Measurements from ENCODE around the gene CLCNKB. TPM values are rescaled to one million over a fixed set of nuclear protein-coding genes. Genes with fewer than 3 reads are reported as not detected.

Gene CLCNKB
- total and polyA plus RNA-seq, 2 of the 13 experiments (the other 11 are each of a cell fraction or from before 2014, with no cell fraction given), result 0.04 TPM; not detected in 1

DNA sequence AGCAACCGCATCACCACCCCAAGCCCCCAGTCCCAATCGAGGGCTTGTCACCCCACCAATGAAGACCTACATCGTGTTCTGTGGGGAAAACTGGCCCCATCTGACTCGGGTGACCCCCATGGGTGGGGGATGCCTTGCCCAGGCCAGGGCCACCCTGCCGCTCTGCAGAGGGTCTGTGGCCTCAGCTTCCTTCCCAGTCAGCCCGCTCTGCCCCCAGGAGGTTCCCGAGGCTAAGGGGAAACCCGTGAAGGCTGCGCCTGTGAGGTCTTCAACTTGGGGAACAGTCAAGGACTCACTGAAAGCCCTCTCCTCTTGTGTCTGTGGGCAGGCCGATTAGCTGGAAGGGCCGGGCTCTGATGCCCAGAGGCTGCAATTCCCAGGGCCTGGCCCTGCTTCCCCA is 37.6 kb upstream of the CLCNKB start:
- H3K9me3 ChIP-seq (ENCODE audit: low read length), result no peaks in the 10 kb centered on the region
- intact Hi-C loops (cut with micrococcal nuclease; ENCODE audit: unreplicated experiment) (no loop called here), in situ Hi-C loops (cut with HindIII; ENCODE audit: extremely low pct_ligation_motif_present, low pct_unique_long_range_greater_than_20kb) (no loop called here)
- POLR2A ChIA-PET, result no interaction called here
- DNase-seq (ENCODE audit: low spot score), result no peak
- no peaks in the 10 kb centered on the region for H3K27me3 ChIP-seq (ENCODE audit: control insufficient read depth in 1 of 2, insufficient read depth in 2 of 2, low read length in 2 of 2)
- H3K27ac ChIP-seq (ENCODE audit: extremely low read length, insufficient read depth, low read length), result no peak overlapping the region
- peaks cover 10% of the 10 kb centered on the region for H3K79me2 ChIP-seq (ENCODE audit: insufficient read depth, low read length)
- H2AFZ ChIP-seq (ENCODE audit: low read length), result no peak overlapping the region
- peak overlapping the region; percentile 90; the same call in 1 of the 2 replicates for H3K4me2 ChIP-seq (ENCODE audit: low read depth, low read length)
- no peak overlapping the region for H3K4me3 ChIP-seq (replicated peaks in 1 of 3; ENCODE audit: insufficient read depth in 1 of 3, low read depth in 2 of 3, low read length in 3 of 3)
- peak overlapping the region; percentile 8; the same call in 1 of the 2 replicates for H3K9ac ChIP-seq (ENCODE audit: insufficient read depth, low read depth, low read length)
- CTCF ChIA-PET (ENCODE audit: low intra/inter-chr PET ratio, low total read pairs), result no interaction called here
- FAIRE-seq, result no peak
- WGBS (ENCODE audit: low lambda C conversion rate), result 89% methylated on average over 5 of the region's 11 CpGs
- H3K4me1 ChIP-seq (ENCODE audit: insufficient read depth, low read length), result peaks cover 58% of the 10 kb centered on the region
- no TSS peak for BruUV-seq (replicated peaks)
- peaks cover 20% of the 10 kb centered on the region; the same call in 1 of the 2 replicates for H4K20me1 ChIP-seq (ENCODE audit: insufficient read depth, low read length)
- no peak for ATAC-seq
- no peak for TF ChIP-seq STAG1 (CRISPR knock-in tag; IDR thresholded peaks at IDR 0.05)
- TF ChIP-seq, protein P1, sequence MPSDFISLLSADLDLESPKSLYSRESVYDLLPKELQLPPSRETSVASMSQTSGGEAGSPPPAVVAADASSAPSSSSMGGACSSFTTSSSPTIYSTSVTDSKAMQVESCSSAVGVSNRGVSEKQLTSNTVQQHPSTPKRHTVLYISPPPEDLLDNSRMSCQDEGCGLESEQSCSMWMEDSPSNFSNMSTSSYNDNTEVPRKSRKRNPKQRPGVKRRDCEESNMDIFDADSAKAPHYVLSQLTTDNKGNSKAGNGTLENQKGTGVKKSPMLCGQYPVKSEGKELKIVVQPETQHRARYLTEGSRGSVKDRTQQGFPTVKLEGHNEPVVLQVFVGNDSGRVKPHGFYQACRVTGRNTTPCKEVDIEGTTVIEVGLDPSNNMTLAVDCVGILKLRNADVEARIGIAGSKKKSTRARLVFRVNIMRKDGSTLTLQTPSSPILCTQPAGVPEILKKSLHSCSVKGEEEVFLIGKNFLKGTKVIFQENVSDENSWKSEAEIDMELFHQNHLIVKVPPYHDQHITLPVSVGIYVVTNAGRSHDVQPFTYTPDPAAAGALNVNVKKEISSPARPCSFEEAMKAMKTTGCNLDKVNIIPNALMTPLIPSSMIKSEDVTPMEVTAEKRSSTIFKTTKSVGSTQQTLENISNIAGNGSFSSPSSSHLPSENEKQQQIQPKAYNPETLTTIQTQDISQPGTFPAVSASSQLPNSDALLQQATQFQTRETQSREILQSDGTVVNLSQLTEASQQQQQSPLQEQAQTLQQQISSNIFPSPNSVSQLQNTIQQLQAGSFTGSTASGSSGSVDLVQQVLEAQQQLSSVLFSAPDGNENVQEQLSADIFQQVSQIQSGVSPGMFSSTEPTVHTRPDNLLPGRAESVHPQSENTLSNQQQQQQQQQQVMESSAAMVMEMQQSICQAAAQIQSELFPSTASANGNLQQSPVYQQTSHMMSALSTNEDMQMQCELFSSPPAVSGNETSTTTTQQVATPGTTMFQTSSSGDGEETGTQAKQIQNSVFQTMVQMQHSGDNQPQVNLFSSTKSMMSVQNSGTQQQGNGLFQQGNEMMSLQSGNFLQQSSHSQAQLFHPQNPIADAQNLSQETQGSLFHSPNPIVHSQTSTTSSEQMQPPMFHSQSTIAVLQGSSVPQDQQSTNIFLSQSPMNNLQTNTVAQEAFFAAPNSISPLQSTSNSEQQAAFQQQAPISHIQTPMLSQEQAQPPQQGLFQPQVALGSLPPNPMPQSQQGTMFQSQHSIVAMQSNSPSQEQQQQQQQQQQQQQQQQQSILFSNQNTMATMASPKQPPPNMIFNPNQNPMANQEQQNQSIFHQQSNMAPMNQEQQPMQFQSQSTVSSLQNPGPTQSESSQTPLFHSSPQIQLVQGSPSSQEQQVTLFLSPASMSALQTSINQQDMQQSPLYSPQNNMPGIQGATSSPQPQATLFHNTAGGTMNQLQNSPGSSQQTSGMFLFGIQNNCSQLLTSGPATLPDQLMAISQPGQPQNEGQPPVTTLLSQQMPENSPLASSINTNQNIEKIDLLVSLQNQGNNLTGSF (CRISPR knock-in tag; IDR thresholded peaks at IDR 0.05), result no peak
- TF ChIP-seq, protein P2, sequence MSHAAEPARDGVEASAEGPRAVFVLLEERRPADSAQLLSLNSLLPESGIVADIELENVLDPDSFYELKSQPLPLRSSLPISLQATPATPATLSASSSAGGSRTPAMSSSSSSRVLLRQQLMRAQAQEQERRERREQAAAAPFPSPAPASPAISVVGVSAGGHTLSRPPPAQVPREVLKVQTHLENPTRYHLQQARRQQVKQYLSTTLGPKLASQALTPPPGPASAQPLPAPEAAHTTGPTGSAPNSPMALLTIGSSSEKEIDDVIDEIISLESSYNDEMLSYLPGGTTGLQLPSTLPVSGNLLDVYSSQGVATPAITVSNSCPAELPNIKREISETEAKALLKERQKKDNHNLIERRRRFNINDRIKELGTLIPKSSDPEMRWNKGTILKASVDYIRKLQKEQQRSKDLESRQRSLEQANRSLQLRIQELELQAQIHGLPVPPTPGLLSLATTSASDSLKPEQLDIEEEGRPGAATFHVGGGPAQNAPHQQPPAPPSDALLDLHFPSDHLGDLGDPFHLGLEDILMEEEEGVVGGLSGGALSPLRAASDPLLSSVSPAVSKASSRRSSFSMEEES (CRISPR knock-in tag; IDR thresholded peaks at IDR 0.05), result no peak
- no peak for TF ChIP-seq ARID2 (CRISPR knock-in tag; IDR thresholded peaks at IDR 0.05; ENCODE audit: borderline replicate concordance)
- TF ChIP-seq, protein P3, sequence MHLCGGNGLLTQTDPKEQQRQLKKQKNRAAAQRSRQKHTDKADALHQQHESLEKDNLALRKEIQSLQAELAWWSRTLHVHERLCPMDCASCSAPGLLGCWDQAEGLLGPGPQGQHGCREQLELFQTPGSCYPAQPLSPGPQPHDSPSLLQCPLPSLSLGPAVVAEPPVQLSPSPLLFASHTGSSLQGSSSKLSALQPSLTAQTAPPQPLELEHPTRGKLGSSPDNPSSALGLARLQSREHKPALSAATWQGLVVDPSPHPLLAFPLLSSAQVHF (CRISPR knock-in tag; IDR thresholded peaks at IDR 0.05), result no peak
- TF ChIP-seq ZNF75D (CRISPR knock-in tag; IDR thresholded peaks at IDR 0.05; ENCODE audit: borderline replicate concordance), result no peak
- TF ChIP-seq PHF20 (CRISPR knock-in tag; IDR thresholded peaks at IDR 0.05), result no peak
- no peak for TF ChIP-seq HHEX (CRISPR knock-in tag; IDR thresholded peaks at IDR 0.05)
- no peak for TF ChIP-seq TAF1 (CRISPR knock-in tag; IDR thresholded peaks at IDR 0.05)
- TF ChIP-seq, protein P4, sequence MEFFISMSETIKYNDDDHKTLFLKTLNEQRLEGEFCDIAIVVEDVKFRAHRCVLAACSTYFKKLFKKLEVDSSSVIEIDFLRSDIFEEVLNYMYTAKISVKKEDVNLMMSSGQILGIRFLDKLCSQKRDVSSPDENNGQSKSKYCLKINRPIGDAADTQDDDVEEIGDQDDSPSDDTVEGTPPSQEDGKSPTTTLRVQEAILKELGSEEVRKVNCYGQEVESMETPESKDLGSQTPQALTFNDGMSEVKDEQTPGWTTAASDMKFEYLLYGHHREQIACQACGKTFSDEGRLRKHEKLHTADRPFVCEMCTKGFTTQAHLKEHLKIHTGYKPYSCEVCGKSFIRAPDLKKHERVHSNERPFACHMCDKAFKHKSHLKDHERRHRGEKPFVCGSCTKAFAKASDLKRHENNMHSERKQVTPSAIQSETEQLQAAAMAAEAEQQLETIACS (CRISPR knock-in tag; IDR thresholded peaks at IDR 0.05), result no peak
- no peak for TF ChIP-seq PHF8 (CRISPR knock-in tag; IDR thresholded peaks at IDR 0.05)
- TF ChIP-seq, protein P5, sequence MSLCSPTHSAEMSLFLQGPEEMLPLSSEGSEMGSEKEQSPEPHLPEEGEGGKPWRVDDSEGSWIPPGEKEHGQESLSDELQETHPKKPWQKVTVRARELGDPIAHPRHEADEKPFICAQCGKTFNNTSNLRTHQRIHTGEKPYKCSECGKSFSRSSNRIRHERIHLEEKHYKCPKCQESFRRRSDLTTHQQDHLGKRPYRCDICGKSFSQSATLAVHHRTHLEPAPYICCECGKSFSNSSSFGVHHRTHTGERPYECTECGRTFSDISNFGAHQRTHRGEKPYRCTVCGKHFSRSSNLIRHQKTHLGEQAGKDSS (CRISPR knock-in tag; IDR thresholded peaks at IDR 0.05; ENCODE audit: borderline replicate concordance, low read depth), result no peak
- no peak for TF ChIP-seq PAWR (CRISPR knock-in tag; IDR thresholded peaks at IDR 0.05; ENCODE audit: borderline replicate concordance)
- no peak for TF ChIP-seq HDAC6 (IDR thresholded peaks at IDR 0.05; ENCODE audit: low read depth, low read length)
- H3K36me3 ChIP-seq (replicated peaks in 1 of 2; ENCODE audit: control insufficient read depth in 1 of 2, insufficient read depth in 2 of 2, low read length in 2 of 2), result peaks cover 0 to 18% of the 10 kb centered on the region in 2 experiments

All from HepG2 (cell line).